ENCODE data around the gene TSSK2.

GRCh38 chr22:19152942-19153883 lies 22.1 kb downstream of the TSSK2 start:
- no peak for TF ChIP-seq POLR2AphosphoS5 (IDR thresholded peaks at IDR 0.05; ENCODE audit: low read depth, low read length)
- TF ChIP-seq, protein P1, sequence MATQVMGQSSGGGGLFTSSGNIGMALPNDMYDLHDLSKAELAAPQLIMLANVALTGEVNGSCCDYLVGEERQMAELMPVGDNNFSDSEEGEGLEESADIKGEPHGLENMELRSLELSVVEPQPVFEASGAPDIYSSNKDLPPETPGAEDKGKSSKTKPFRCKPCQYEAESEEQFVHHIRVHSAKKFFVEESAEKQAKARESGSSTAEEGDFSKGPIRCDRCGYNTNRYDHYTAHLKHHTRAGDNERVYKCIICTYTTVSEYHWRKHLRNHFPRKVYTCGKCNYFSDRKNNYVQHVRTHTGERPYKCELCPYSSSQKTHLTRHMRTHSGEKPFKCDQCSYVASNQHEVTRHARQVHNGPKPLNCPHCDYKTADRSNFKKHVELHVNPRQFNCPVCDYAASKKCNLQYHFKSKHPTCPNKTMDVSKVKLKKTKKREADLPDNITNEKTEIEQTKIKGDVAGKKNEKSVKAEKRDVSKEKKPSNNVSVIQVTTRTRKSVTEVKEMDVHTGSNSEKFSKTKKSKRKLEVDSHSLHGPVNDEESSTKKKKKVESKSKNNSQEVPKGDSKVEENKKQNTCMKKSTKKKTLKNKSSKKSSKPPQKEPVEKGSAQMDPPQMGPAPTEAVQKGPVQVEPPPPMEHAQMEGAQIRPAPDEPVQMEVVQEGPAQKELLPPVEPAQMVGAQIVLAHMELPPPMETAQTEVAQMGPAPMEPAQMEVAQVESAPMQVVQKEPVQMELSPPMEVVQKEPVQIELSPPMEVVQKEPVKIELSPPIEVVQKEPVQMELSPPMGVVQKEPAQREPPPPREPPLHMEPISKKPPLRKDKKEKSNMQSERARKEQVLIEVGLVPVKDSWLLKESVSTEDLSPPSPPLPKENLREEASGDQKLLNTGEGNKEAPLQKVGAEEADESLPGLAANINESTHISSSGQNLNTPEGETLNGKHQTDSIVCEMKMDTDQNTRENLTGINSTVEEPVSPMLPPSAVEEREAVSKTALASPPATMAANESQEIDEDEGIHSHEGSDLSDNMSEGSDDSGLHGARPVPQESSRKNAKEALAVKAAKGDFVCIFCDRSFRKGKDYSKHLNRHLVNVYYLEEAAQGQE (IDR thresholded peaks at IDR 0.05; ENCODE audit: insufficient read depth in 1 of 2, low read depth in 2 of 2, low read length in 2 of 2), result no peak
- no peak for TF ChIP-seq TAF1 (IDR thresholded peaks at IDR 0.05; ENCODE audit: borderline replicate concordance, insufficient read depth, low read length)
- TF ChIP-seq SIN3A (IDR thresholded peaks at IDR 0.05; ENCODE audit: borderline replicate concordance, insufficient read depth, low read length), result no peak
